ENCODE results near the gene CCDC9. TPM values are rescaled to one million over a fixed set of nuclear protein-coding genes. Genes with fewer than 3 reads are reported as not detected.

CCDC9 gene
- total RNA-seq, 2 donors from 2014 or later = 26.7 to 38.9 TPM

DNA sequence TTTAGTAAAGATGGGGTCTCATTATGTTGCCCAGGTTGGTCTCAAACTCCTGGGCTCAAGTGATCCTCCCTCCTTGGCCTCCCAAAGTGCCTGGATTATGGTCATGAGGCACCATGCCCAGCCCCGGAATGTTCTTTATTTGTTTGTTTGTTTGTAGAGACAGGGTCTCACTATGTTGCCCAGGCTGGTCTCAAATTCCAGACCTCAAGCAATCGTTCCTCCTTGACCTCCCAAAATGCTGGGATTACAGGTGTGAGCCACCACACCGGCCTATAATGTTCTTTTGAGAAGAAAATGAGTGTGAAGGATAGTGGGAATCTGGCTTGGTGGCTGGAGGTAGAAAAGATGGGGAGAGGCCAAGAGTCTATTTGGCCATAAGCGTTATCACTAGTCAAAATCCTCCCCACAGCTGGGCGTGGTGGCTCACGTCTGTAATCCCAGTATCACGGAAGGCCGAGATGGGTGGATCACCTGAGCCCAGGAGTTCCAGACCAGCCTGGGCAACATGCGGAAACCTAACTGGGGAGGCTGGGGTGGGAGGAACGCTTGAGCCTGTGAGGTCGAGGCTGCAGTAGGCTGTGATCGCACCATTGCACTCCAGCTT lies 20.2 kb upstream of the CCDC9 start:
- Histone ChIP-seq H3K4me3 (no peak overlapping the region), H3K9me3 (no peaks in the 10 kb centered on the region), H3K36me3 (no peaks in the 10 kb centered on the region), H3K27me3 (replicated peaks; ENCODE audit: insufficient read depth) (no peaks in the 10 kb centered on the region), H3K27ac (no peak overlapping the region), H3K4me1 (ENCODE audit: control insufficient read depth in 1 of 2, low read depth in 2 of 2) (peaks cover 18 to 34% of the 10 kb centered on the region in 2 donors)
- no peak for DNase-seq (ENCODE audit: low spot score)
- TF ChIP-seq, protein P1, sequence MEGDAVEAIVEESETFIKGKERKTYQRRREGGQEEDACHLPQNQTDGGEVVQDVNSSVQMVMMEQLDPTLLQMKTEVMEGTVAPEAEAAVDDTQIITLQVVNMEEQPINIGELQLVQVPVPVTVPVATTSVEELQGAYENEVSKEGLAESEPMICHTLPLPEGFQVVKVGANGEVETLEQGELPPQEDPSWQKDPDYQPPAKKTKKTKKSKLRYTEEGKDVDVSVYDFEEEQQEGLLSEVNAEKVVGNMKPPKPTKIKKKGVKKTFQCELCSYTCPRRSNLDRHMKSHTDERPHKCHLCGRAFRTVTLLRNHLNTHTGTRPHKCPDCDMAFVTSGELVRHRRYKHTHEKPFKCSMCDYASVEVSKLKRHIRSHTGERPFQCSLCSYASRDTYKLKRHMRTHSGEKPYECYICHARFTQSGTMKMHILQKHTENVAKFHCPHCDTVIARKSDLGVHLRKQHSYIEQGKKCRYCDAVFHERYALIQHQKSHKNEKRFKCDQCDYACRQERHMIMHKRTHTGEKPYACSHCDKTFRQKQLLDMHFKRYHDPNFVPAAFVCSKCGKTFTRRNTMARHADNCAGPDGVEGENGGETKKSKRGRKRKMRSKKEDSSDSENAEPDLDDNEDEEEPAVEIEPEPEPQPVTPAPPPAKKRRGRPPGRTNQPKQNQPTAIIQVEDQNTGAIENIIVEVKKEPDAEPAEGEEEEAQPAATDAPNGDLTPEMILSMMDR (IDR thresholded peaks at IDR 0.05) = no peak
- no peak for ATAC-seq (ENCODE audit: insufficient number of reproducible peaks, low FRiP score, low read depth)

DNA sequence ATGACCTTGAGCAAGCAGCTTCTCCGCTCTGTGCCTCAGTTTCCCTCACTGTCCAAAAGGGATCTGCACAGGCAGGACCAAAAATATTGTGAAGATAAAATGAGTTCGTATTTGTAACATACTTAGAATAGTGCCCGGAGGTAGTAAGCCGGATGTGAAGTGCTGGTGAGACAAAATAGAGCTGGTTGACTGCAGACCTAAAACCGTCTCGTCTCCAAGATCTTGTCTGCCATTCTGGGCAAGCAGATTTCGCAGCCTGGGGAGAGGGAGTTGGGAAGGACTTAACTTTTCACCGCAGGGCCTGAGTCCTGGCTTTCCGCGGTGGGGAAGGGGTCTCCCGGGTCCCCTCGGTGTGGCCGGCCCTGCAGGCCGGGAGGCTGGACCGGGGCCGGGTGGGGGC lies 17.2 kb upstream of the CCDC9 start:
- TF ChIP-seq, protein P1 (IDR thresholded peaks at IDR 0.05) = no peak
- DNase-seq (ENCODE audit: low spot score) (no peak), ATAC-seq (ENCODE audit: insufficient number of reproducible peaks, low FRiP score, low read depth) (no peak)
- Histone ChIP-seq H3K4me3 (peak overlapping the region; percentile 66), H3K27me3 (replicated peaks; ENCODE audit: insufficient read depth) (no peaks in the 10 kb centered on the region), H3K9me3 (no peaks in the 10 kb centered on the region), H3K4me1 (ENCODE audit: control insufficient read depth in 1 of 2, low read depth in 2 of 2) (peaks cover 19 to 33% of the 10 kb centered on the region in 2 donors), H3K27ac (peak overlapping the region; percentile 7 to 54), H3K36me3 (no peaks in the 10 kb centered on the region)

DNA sequence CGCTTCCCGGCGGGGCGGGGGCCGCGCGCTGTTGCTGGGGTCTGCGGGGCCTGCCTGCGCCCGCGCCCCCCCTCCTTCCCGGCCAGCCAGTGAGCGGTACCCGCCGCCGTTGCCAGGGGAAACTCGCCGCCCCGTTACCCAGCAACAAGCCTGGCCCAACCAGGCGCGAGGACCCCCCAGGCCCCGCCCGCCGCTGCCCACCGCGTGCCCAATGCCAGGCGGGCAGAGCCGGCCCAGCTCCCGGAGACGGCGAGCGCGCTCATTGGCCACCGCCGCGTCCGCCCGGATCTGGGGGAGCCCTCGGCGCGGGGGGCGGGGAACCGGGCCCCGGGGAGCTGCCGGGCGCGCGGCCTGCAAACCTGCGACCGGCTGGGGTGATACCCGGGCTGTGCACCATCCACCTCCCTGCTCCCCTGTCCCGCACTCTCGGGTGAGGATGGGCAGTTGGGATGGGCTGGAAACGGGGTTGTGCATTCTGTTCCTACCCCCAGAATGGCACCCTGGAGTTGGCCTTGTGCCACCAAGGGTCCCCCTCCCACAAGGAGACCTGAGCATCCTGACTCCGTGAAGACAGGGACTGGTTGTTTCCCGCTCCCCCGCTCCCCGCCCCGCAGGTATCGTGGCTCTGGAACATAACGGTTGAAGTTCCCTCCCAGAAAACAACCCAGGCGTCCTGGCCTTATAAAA lies 16.6 kb upstream of the CCDC9 start:
- H3K4me3 ChIP-seq = peak overlapping the region; percentile 66
- ATAC-seq (ENCODE audit: insufficient number of reproducible peaks, low FRiP score, low read depth) = no peak

DNA sequence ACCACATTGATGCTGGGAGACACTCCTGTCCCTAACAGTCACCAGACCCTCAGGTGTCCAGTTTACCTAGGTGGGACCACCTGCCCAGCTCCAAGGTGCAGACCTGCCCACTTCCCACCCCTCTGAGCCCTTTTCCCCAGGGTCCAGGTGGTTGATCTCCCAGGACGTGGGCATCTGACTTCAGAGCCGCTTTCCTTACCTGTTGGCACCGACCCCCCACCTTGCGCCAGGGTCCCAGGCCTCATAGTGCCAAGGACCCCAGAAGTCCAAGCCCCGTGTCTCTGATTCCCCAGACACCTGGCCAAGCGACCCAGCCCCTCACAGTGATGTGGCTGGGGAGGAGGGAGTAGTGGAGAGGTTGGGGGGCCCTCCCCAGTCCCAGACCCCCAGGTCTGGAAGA lies 15.8 kb upstream of the CCDC9 start:
- no peak for ATAC-seq (ENCODE audit: insufficient number of reproducible peaks, low FRiP score, low read depth)
- Histone ChIP-seq H3K9me3 (no peaks in the 10 kb centered on the region), H3K27me3 (replicated peaks; ENCODE audit: insufficient read depth) (no peaks in the 10 kb centered on the region), H3K4me1 (ENCODE audit: control insufficient read depth in 1 of 2, low read depth in 2 of 2) (peaks cover 19 to 38% of the 10 kb centered on the region in 2 donors), H3K27ac (peak overlapping the region in 1 of 2 donors; percentile 15), H3K36me3 (no peaks in the 10 kb centered on the region), H3K4me3 (peak overlapping the region; percentile 45)
- no peak for DNase-seq (ENCODE audit: low spot score)
- TF ChIP-seq, protein P1 (IDR thresholded peaks at IDR 0.05) = no peak

More for the DNA sequence above, 16.6 kb upstream of the CCDC9 start:
- Histone ChIP-seq H3K36me3 (no peaks in the 10 kb centered on the region), H3K9me3 (no peaks in the 10 kb centered on the region), H3K27me3 (replicated peaks; ENCODE audit: insufficient read depth) (no peaks in the 10 kb centered on the region), H3K4me1 (ENCODE audit: control insufficient read depth in 1 of 2, low read depth in 2 of 2) (peaks cover 19 to 38% of the 10 kb centered on the region in 2 donors), H3K27ac (peak overlapping the region in 1 of 2 donors; percentile 54)
- DNase-seq (ENCODE audit: low spot score) = no peak
- TF ChIP-seq, protein P1 (IDR thresholded peaks at IDR 0.05) = no peak

DNA sequence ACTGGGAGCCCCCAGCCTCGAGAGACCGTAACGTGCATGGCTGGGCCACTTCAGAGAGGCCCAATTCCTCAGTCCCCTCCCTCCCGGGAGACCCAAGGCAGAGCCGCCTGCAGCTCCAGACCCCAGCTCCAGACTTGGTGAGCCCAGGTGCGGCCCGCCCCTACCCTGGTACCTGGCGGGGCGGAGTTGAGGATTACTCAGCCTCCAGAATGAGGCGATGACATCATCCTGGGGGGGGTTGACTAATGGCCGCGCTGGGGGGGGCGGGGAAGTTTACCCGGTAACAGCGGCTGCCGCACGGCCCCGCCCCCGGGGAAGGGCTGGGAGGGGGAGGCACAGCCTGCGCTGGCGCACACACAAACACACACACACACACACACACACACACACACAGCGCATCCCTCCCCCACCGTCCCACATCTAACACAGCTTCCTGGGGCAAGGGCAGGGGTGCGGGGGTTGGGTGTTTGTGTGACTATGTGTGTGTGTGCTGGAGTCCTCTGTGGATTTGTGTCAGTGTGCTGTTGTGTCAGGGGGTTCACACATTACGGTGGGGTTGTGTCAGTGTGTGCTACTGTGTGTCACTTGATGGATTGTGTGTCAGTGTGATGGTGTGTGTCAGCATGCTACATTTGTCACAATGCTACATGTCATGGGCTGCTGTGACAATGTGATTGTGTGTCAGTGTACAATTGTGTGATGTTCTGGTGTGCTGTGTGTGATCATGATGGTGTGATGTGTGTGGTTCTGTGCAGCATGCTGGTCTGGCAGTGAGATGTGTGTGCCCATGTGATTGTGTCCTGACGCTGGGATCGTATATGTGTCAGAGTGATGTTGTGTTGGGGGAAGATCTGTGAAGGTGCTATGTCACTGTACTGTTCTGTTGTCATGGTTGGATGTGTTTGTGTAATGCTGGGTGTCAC lies 15.1 kb upstream of the CCDC9 start:
- no peaks in the 10 kb centered on the region for H3K27me3 ChIP-seq (replicated peaks; ENCODE audit: insufficient read depth)
- no peaks in the 10 kb centered on the region for H3K9me3 ChIP-seq
- peak overlapping the region in 1 of 2 donors; percentile 15 for H3K27ac ChIP-seq
- H3K4me1 ChIP-seq (ENCODE audit: control insufficient read depth in 1 of 2, low read depth in 2 of 2) = peaks cover 19 to 38% of the 10 kb centered on the region in 2 donors
- peak; percentile 67 for DNase-seq (ENCODE audit: low spot score)
- no peaks in the 10 kb centered on the region for H3K36me3 ChIP-seq
- peak overlapping the region; percentile 45 for H3K4me3 ChIP-seq
- TF ChIP-seq, protein P1 (IDR thresholded peaks at IDR 0.05) = no peak
- no peak for ATAC-seq (ENCODE audit: insufficient number of reproducible peaks, low FRiP score, low read depth)
